DND-41 (cell line): ENCODE measurements around the gene KRT80.

Source experiments
- ATAC-seq: fragments of 200-7000 bp; cut with Tn5 transposase; 3 replicates; pipeline ENCODE4 v1.9.1; 2021; ENCODE audit warnings: low read depth; ENCODE audit not compliant: insufficient read depth
- DNase-seq: peaks from one replicate; pipeline ENCODE4 v3.0.0-alpha.2; 2020
- H2AFZ ChIP-seq: 2 replicates; pipeline ENCODE4 v1.6.0; 2012; ENCODE audit warnings: low read depth, low read length
- H3K27ac ChIP-seq: 2 replicates; pipeline ENCODE4 v1.5.1; 2012; ENCODE audit warnings: low read length, inconsistent platforms
- H3K27me3 ChIP-seq: fragments of 200-600 bp; sonication (generic); 2 replicates; pipeline ENCODE4 v1.6.0; 2012; ENCODE audit warnings: low read length, mild to moderate bottlenecking, inconsistent platforms; ENCODE audit not compliant: insufficient read depth, poor library complexity
- H3K36me3 ChIP-seq: 2 replicates; pipeline ENCODE4 v1.5.1; 2012; ENCODE audit warnings: low read length, inconsistent platforms; ENCODE audit not compliant: insufficient read depth
- H3K4me1 ChIP-seq: 2 replicates; pipeline ENCODE4 v1.5.1; 2012; ENCODE audit warnings: mild to moderate bottlenecking, low read length; ENCODE audit not compliant: insufficient read depth
- H3K4me2 ChIP-seq: 2 replicates; pipeline ENCODE4 v1.6.0; 2012; ENCODE audit warnings: mild to moderate bottlenecking, moderate library complexity, low read length, inconsistent platforms; ENCODE audit not compliant: insufficient read depth
- H3K4me3 ChIP-seq, 2 experiments: fragments of 200-600 bp in 1 of 2; shearing (Covaris generic) in 1 of 2; 2 replicates each; pipeline ENCODE4 v1.5.1; 2012 to 2016; ENCODE audit warnings: inconsistent platforms in 2 of 2, low read length in 2 of 2, mild to moderate bottlenecking in 2 of 2, low read depth in 1 of 2, moderate library complexity in 1 of 2
- H3K79me2 ChIP-seq: 2 replicates; pipeline ENCODE4 v1.6.0; 2012; ENCODE audit warnings: low read length, inconsistent platforms; ENCODE audit not compliant: insufficient read depth
- H3K9ac ChIP-seq: 2 replicates; pipeline ENCODE4 v1.6.0; 2012; ENCODE audit warnings: low read depth, mild to moderate bottlenecking, inconsistent platforms, low read length, moderate library complexity
- H3K9me3 ChIP-seq: 2 replicates; pipeline ENCODE4 v1.5.1; 2012; ENCODE audit warnings: low read length, moderate library complexity, mild to moderate bottlenecking, inconsistent platforms; ENCODE audit not compliant: insufficient read depth, severe bottlenecking
- H4K20me1 ChIP-seq: 2 replicates; pipeline ENCODE4 v1.6.0; 2012; ENCODE audit warnings: low read length; ENCODE audit not compliant: insufficient read depth
- EZH2 ChIP-seq: IDR thresholded peaks from 3 replicates; pipeline ENCODE4 v1.6.1; 2012; ENCODE audit warnings: borderline replicate concordance, low read depth, mild to moderate bottlenecking, moderate library complexity, low read length, inconsistent platforms; ENCODE audit not compliant: severe bottlenecking
- TF ChIP-seq, protein P1 (sequence below): IDR thresholded peaks from 2 replicates; pipeline ENCODE4 v1.5.1; 2012; ENCODE audit warnings: borderline replicate concordance, low read length, moderate library complexity, mild to moderate bottlenecking; ENCODE audit not compliant: poor library complexity, severe bottlenecking; ENCODE audit errors: extremely low read depth

KRT80 gene

DNA sequence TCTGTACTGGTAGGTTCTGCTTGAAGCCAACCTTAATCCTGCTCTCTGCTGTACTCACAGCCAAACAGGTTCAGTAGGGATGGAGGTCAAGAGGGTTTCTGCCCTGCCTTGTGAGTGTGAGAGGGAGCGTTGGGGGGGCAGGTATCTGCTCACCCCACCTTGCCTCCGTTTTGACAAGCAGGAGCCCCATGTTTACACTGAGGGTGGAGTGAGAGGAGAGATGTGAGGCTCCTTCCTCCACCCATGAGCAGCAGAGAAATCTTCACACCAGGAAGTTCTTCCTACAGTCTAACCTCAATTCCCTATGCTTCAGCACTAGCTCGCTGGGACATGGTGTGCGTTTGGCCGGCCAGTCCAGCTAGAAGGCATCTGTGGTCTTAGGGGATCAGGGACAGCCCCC is 4.2 kb downstream of the KRT80 start:
- no peaks in the 10 kb centered on the region for H3K79me2 ChIP-seq
- no peak overlapping the region for H2AFZ ChIP-seq
- no peak overlapping the region for H3K4me3 ChIP-seq
- DNase-seq (no peak), ATAC-seq (no peak)
- no peak for TF ChIP-seq EZH2
- TF ChIP-seq, protein P1, sequence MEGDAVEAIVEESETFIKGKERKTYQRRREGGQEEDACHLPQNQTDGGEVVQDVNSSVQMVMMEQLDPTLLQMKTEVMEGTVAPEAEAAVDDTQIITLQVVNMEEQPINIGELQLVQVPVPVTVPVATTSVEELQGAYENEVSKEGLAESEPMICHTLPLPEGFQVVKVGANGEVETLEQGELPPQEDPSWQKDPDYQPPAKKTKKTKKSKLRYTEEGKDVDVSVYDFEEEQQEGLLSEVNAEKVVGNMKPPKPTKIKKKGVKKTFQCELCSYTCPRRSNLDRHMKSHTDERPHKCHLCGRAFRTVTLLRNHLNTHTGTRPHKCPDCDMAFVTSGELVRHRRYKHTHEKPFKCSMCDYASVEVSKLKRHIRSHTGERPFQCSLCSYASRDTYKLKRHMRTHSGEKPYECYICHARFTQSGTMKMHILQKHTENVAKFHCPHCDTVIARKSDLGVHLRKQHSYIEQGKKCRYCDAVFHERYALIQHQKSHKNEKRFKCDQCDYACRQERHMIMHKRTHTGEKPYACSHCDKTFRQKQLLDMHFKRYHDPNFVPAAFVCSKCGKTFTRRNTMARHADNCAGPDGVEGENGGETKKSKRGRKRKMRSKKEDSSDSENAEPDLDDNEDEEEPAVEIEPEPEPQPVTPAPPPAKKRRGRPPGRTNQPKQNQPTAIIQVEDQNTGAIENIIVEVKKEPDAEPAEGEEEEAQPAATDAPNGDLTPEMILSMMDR = no peak
- H3K9me3 ChIP-seq = no peaks in the 10 kb centered on the region
- peaks cover 16% of the 10 kb centered on the region for H3K27me3 ChIP-seq
- no peak overlapping the region for H3K9ac ChIP-seq
- H4K20me1 ChIP-seq = peaks cover 15% of the 10 kb centered on the region
- no peak overlapping the region for H3K27ac ChIP-seq
- H3K36me3 ChIP-seq = no peaks in the 10 kb centered on the region
- H3K4me1 ChIP-seq = no peaks in the 10 kb centered on the region
- no peak overlapping the region for H3K4me2 ChIP-seq

DNA sequence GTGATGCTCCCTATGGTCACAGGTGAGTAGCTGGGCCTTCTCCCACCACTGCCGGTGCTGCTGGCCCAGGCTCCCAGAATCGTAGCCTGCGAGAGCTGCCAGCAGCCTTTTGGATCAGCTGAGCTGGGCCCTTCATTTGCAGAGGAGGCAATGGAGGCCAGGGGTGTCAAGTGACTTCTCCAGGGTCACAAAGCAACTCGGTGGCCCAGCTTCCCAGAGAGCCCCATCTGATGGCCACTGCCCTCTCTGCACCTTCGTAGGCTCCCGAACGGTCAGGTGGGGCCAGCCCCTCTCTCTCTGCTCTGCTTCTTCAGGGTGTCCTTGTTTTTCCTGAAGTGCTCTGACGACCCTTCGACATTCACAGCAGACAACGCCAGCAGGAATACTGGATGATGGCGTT is 4.6 kb downstream of the KRT80 start:
- Histone ChIP-seq H3K27ac (no peak overlapping the region), H3K4me3 (no peak overlapping the region), H3K4me1 (no peaks in the 10 kb centered on the region), H3K36me3 (no peaks in the 10 kb centered on the region), H3K9me3 (no peaks in the 10 kb centered on the region), H2AFZ (no peak overlapping the region), H3K9ac (no peak overlapping the region), H3K79me2 (no peaks in the 10 kb centered on the region), H3K4me2 (no peak overlapping the region), H4K20me1 (peaks cover 15% of the 10 kb centered on the region), H3K27me3 (peaks cover 19% of the 10 kb centered on the region)
- ATAC-seq (no peak), DNase-seq (no peak)
- TF ChIP-seq, protein P1 = no peak
- no peak for TF ChIP-seq EZH2

DNA sequence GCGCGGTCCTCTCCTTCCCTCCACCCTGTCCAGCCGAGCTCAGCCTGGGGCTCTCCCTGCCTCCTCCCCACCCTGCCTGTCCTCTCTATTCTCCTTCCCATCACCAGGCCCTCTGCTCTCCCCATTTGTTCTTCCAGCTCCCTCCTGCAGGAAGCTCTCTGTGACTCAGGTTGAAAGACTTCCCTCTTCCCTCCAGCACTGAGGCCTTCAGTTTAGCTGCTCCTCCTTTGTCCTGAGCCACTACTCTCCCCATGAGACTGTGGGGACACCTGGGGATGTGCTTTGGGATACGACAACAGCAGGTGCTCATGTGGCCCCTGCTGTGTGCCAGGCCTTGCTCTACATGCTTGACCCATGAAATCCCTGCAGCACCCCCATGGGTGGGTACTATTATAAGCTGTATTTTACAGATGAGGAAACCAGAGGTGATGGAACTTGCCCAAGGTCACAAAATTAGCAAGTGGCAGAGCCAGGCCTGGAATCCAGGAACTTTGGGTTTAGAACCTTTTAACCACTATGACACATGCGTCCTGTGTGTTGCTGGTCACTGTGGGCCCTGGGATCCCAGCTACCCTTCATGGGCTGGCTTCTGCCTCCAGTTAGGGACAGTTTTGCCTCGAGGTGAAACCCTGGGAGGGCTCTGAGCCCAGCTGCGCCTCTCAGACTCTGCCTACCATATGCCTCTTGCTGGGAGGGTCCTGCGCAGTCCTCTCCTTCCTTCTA is 5.5 kb downstream of the KRT80 start:
- peaks cover 15% of the 10 kb centered on the region for H4K20me1 ChIP-seq
- peaks cover 18% of the 10 kb centered on the region for H3K27me3 ChIP-seq
- no peak overlapping the region for H3K27ac ChIP-seq
- DNase-seq = no peak
- no peak for TF ChIP-seq EZH2
- TF ChIP-seq, protein P1 = no peak
- H3K4me2 ChIP-seq = no peak overlapping the region
- no peaks in the 10 kb centered on the region for H3K36me3 ChIP-seq
- no peak for ATAC-seq
- no peak overlapping the region for H2AFZ ChIP-seq
- H3K4me1 ChIP-seq = no peaks in the 10 kb centered on the region
- H3K9ac ChIP-seq = no peak overlapping the region
- no peak overlapping the region for H3K4me3 ChIP-seq
- no peaks in the 10 kb centered on the region for H3K79me2 ChIP-seq
- no peaks in the 10 kb centered on the region for H3K9me3 ChIP-seq
